Mammary epithelial cell (primary cell): ENCODE data around the gene CDH3.

ENCODE experiments used
- CTCF ChIP-seq, 2 donors: IDR thresholded peaks in 1 of 2; conservative IDR thresholded peaks in 1 of 2; 2 replicates each; pipeline ENCODE4 v1.5.1; 2011 to 2012; ENCODE audit warnings: inconsistent platforms in 2 of 2, low read length in 2 of 2, mild to moderate bottlenecking in 2 of 2, control low read depth in 1 of 2, low read depth in 1 of 2; ENCODE audit not compliant: insufficient read depth in 1 of 2; ENCODE audit errors: extremely low read depth in 1 of 2
- EZH2 ChIP-seq: IDR thresholded peaks from 2 replicates; pipeline ENCODE4 v1.6.1; 2012; ENCODE audit warnings: low read length, inconsistent platforms, borderline replicate concordance

- TF ChIP-seq CTCF (conservative IDR thresholded peaks at IDR 0.05 in 1 of 2, IDR thresholded peaks at IDR 0.05 in 1 of 2; ENCODE audit: extremely low read depth in 1 of 2, insufficient read depth in 1 of 2, low read depth in 1 of 2, low read length in 2 of 2) (no peak), EZH2 (no peak)
Measured at GRCh38 chr16:68713361-68713760, 68.3 kb downstream of the CDH3 start.
